ENCODE measurements around the gene SLC2A9. TPM values are rescaled to one million over a fixed set of nuclear protein-coding genes. Genes with fewer than 3 reads are reported as not detected.
A peak's percentile ranks its signal among the peaks of the same experiment; 100 is the strongest.
"Not testable (repeated sequence)": the region's sequence is repeated elsewhere in the genome, so short reads cannot be mapped to it uniquely, and the experiment has no call there.

Gene SLC2A9
- total RNA-seq, 1 donor from 2014 or later: 21.5 TPM

DNA sequence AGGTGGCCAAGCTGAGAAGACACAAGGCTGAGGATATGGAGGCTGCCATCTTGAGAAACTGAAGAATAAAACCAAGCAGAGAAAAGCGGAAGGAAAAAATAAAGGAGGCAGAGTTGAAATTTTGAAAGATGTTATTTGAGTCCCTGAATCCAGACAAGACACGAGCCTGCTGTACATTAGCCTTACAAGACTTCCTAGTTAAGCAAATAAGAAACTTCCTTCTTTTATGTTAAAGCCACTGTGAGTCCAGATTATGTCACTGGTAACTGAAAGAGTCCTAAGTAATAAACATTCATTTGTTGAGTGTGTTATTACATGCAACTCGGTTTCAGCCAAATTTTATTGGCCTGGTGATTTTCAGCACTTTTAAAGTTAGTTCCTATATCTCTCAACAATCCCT is 209.5 kb downstream of the SLC2A9 start:
- no peak for ATAC-seq

DNA sequence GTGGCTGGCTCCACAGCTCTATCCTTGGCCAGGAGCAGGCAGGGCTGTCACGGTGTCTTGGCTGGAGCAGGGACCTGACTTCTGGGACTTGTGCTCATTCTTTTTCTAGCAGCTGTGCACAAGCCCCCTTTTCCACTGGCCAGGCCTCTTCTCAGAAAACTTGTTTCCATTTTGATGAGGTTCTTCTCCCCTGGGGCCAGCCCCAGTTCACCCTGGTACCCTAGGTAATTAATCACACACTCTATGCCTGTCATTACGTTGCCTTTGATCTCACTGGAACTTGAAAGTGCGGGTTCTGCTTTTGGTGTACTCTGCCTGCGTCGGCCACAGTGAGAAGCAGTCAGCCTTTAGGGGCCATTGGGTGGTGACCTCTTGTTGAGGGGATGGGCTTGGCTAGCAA is 213.2 kb downstream of the SLC2A9 start:
- no peak for ATAC-seq

- peak; percentile 41 for ATAC-seq
These were observed 216.4 kb downstream of the SLC2A9 start for GRCh38 chr4:9804918-9805317.

DNA sequence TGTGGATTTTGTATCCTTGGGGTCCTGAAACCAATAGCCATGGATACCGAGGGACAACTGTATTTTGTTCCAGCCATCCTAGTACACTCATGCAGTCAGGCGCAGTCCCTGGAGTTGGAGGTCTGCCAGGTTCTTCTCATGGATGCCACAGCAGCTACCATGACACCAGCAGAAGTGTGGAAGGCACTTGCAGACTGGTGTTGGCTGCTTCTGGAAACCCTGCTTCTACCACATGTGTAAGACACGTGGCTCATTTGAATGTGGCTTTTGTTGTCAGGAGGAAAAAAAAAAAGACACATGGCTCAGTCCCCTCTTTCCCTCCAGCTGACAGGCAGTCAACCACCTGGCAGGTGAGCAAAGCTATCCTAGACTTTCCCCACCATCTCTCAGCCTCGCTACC is 220.4 kb downstream of the SLC2A9 start:
- no peak for ATAC-seq

GRCh38 chr4:9796641-9797040 is 224.7 kb downstream of the SLC2A9 start:
- ATAC-seq: not testable (repeated sequence)

DNA sequence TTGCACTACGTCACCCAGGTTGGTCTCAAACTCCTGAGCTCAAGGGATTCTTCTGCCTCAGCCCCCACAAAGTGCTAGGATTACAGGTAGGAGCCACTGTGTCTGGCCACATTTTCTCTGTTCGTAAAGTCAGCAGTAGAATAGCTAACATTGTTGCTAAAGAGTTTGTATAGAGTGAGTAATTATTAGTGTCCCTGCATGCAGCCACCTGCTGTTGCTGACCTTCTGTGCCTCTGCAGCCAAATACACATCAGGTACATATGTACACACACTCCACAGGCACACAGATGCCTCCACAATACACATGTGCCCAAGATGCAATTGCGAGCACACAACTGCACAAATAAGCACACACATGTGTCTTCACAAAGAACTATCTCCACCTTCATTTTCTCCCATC is 228.9 kb downstream of the SLC2A9 start:
- no peak for ATAC-seq

DNA sequence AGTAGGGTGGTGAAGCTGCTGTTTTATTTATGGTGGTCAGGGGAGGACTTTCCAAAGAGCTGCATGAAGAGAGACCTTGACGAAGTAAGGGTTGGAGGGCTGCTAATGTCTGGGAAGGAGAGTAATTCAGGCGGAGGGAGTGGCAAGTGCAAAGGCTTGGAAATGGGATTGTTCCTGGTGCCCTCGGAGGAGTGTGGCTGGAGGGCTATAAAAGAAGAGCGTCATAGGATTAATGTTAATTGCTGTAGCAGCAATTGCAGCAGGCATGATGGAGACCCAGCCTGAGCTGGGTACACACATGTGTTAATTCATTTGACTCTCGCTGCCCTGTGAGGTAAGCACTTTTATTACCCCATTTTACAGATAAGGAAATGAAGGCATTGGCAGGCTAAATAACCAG is 235.4 kb downstream of the SLC2A9 start:
- ATAC-seq: not testable (repeated sequence)

GRCh38 chr4:9782136-9782436 is 239.2 kb downstream of the SLC2A9 start:
- no peak for ATAC-seq

DNA sequence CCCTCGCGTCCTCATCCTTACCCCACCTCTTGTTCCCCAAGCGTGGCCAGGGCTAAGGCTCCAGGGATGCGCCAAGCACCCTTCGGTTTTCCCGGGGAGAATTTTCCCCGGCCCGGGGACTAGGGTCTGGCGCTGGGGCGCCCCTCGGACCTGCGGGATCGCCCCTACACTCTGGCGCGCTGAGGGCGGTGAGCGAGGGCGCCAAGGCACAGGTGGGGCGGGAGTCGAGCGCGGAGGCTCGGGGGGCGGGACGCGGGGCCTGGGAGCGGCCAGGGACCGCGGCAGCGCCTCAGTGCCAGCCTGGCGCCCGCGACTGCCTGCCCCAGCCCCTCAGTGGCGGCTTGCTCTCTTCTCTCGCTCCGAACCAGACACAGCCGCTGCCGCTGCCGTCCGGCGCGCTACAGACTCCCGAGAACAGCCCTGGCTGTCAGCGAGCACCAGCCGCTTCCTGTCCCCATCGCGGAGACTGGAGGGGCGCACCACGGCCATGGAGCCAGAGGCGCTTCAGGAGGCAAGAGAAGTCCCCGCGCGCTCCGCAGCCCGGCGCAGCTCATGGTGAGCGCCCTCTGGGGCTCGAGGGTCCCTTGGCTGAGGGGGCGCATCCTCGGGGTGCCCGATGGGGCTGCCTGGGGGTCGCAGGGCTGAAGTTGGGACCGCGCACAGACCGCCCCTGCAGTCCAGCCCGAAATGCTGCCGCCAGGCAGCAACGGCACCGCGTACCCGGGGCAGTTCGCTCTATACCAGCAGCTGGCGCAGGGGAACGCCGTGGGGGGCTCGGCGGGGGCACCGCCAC is 239.8 kb downstream of the SLC2A9 start, which contains the start of gene DRD5:
Gene DRD5, plus strand, starts transcription at position 292 of the 793 bp plus-strand sequence. Its CDS starts 396 bp downstream, at position 688.
- no peak for ATAC-seq

Other genes starting within 250 kb of the SLC2A9 start
- gene DRD5, start 239.9 kb downstream of the SLC2A9 start, total RNA-seq: not detected
- 253 TPM for gene WDR1, start 95.3 kb upstream of the SLC2A9 start, total RNA-seq

All from esophagus mucosa (tissue), 1 donor.